Neuronal stem cell (in vitro differentiated cells): ENCODE data around the gene PTPRH.

Experiments
- DNase-seq: peaks from one replicate; pipeline ENCODE4 v3.0.0-alpha.2; 2013; ENCODE audit warnings: low spot score
- H2AFZ ChIP-seq: one replicate; pipeline ENCODE4 v1.6.1; 2013; ENCODE audit warnings: mild to moderate bottlenecking, low read length, inconsistent platforms
- H2AK5ac ChIP-seq: 2 replicates; pipeline ENCODE4 v1.6.1; 2013; ENCODE audit warnings: low read depth, mild to moderate bottlenecking, inconsistent platforms, low read length, moderate library complexity, mixed read lengths
- H2BK120ac ChIP-seq: 2 replicates; pipeline ENCODE4 v1.6.1; 2013; ENCODE audit warnings: low read depth, mild to moderate bottlenecking, inconsistent platforms, low read length, moderate library complexity, mixed read lengths
- H2BK12ac ChIP-seq: one replicate; pipeline ENCODE4 v1.6.1; 2013; ENCODE audit warnings: low read length, inconsistent platforms
- H2BK15ac ChIP-seq: 2 replicates; pipeline ENCODE4 v1.6.1; 2013; ENCODE audit warnings: mild to moderate bottlenecking, low read length, inconsistent platforms, mixed read lengths
- H2BK5ac ChIP-seq: one replicate; pipeline ENCODE4 v1.6.1; 2013; ENCODE audit warnings: inconsistent platforms, mild to moderate bottlenecking, low read length, moderate library complexity
- H3K14ac ChIP-seq: one replicate; pipeline ENCODE4 v1.6.1; 2013; ENCODE audit warnings: low read length, inconsistent platforms
- H3K18ac ChIP-seq: 2 replicates; pipeline ENCODE4 v1.6.1; 2013; ENCODE audit warnings: low read length, inconsistent platforms
- H3K23ac ChIP-seq: 2 replicates; pipeline ENCODE4 v1.6.1; 2013; ENCODE audit warnings: low read depth, mild to moderate bottlenecking, mixed read lengths, low read length, inconsistent platforms; ENCODE audit not compliant: poor library complexity
- H3K27ac ChIP-seq: replicated peaks from 3 replicates; pipeline ENCODE4 v1.5.1; 2013; ENCODE audit warnings: low read length, inconsistent platforms
- H3K27me3 ChIP-seq, 3 experiments: 2 replicates each; pipeline ENCODE4 v1.6.1; 2013; ENCODE audit warnings: low read length in 3 of 3, mild to moderate bottlenecking in 2 of 3, inconsistent platforms in 1 of 3, low read depth in 1 of 3, mixed read lengths in 1 of 3, moderate library complexity in 1 of 3; ENCODE audit not compliant: control insufficient read depth in 3 of 3, insufficient read depth in 3 of 3
- H3K36me3 ChIP-seq, 2 donors: replicated peaks in 1 of 2; 2 replicates each; pipeline ENCODE4 v1.6.1; 2013; ENCODE audit warnings: low read length in 2 of 2; ENCODE audit not compliant: control insufficient read depth in 2 of 2, insufficient read depth in 2 of 2
- H3K4ac ChIP-seq: 2 replicates; pipeline ENCODE4 v1.6.1; 2013; ENCODE audit warnings: inconsistent platforms, mild to moderate bottlenecking, low read length, moderate library complexity
- H3K4me1 ChIP-seq, 2 donors: 1 replicate in 1 of 2; 2 replicates in 1 of 2; pipeline ENCODE4 v1.6.1; 2013; ENCODE audit warnings: low read length in 2 of 2, low read depth in 1 of 2; ENCODE audit not compliant: control insufficient read depth in 2 of 2, insufficient read depth in 1 of 2
- H3K4me2 ChIP-seq: one replicate; pipeline ENCODE4 v1.6.1; 2013; ENCODE audit warnings: mild to moderate bottlenecking, low read length, inconsistent platforms; ENCODE audit not compliant: insufficient read depth, poor library complexity, severe bottlenecking
- H3K4me3 ChIP-seq, 2 donors: 2 replicates each; pipeline ENCODE4 v1.5.1; 2013; ENCODE audit warnings: low read length in 2 of 2, mild to moderate bottlenecking in 2 of 2, inconsistent platforms in 1 of 2, moderate library complexity in 1 of 2
- H3K79me1 ChIP-seq: one replicate; pipeline ENCODE4 v1.6.1; 2013; ENCODE audit warnings: low read depth, mild to moderate bottlenecking, inconsistent platforms, low read length, moderate library complexity
- H3K9ac ChIP-seq: one replicate; pipeline ENCODE4 v1.6.1; 2013; ENCODE audit warnings: mild to moderate bottlenecking, low read depth, low read length, inconsistent platforms; ENCODE audit not compliant: poor library complexity
- H3K9me3 ChIP-seq, 2 donors: replicated peaks in 1 of 2; 2 replicates each; pipeline versions ENCODE3 to v1.6.1; 2013; ENCODE audit warnings: low read length in 2 of 2, mild to moderate bottlenecking in 2 of 2, inconsistent platforms in 1 of 2, low read depth in 1 of 2, mixed read lengths in 1 of 2, moderate library complexity in 1 of 2; ENCODE audit not compliant: control insufficient read depth in 2 of 2, insufficient read depth in 1 of 2
- H4K8ac ChIP-seq: one replicate; pipeline ENCODE4 v1.6.1; 2013; ENCODE audit warnings: low read depth, mild to moderate bottlenecking, inconsistent platforms, low read length, moderate library complexity
- H4K91ac ChIP-seq: one replicate; pipeline ENCODE4 v1.6.1; 2013; ENCODE audit warnings: low read length, low read depth, mild to moderate bottlenecking, inconsistent platforms; ENCODE audit not compliant: poor library complexity
- WGBS, 2 donors: extraction: QIAGEN DNeasy Blood & Tissue Kit; methylation state at CpG; one replicate each; pipeline ENCODE4 v1.1.7; 2013; ENCODE audit warnings: missing lambda C conversion rate in 2 of 2, mixed read lengths in 1 of 2; ENCODE audit not compliant: insufficient read length in 2 of 2, insufficient replicate concordance in 1 of 2; ENCODE audit errors: extremely low coverage in 2 of 2; 5-methylcytosine and 5-hydroxymethylcytosine counted together

Gene PTPRH

GRCh38 chr19:55244004-55244680, 34.8 kb upstream of the PTPRH start:
- no peak overlapping the region for H2BK12ac ChIP-seq
- no peak overlapping the region for H3K27ac ChIP-seq
- no peak overlapping the region for H4K91ac ChIP-seq
- no peak overlapping the region for H4K8ac ChIP-seq
- H3K4me3 ChIP-seq = no peak overlapping the region
- DNase-seq = no peak
- H3K14ac ChIP-seq = no peak overlapping the region
- no peaks in the 10 kb centered on the region for H3K4me1 ChIP-seq
- H2AFZ ChIP-seq = no peak overlapping the region
- peaks cover 23% of the 10 kb centered on the region for H3K79me1 ChIP-seq
- no peak overlapping the region for H2BK120ac ChIP-seq
- no CpG with 5 or more reads among the region's 12 CpGs for whole genome bisulfite sequencing, 2 donors
- no peaks in the 10 kb centered on the region for H3K27me3 ChIP-seq
- H2AK5ac ChIP-seq = no peak overlapping the region
- peaks cover 0 to 2% of the 10 kb centered on the region in 2 donors for H3K9me3 ChIP-seq
- H3K4ac ChIP-seq = no peak overlapping the region
- H3K18ac ChIP-seq = no peak overlapping the region
- H3K4me2 ChIP-seq = no peak overlapping the region
- H3K23ac ChIP-seq = no peak overlapping the region
- H3K36me3 ChIP-seq = peaks cover 54 to 83% of the 10 kb centered on the region in 2 donors
- H3K9ac ChIP-seq = no peak overlapping the region
- H2BK15ac ChIP-seq = no peak overlapping the region
- H2BK5ac ChIP-seq = peak overlapping the region; percentile 24

- Histone ChIP-seq H3K79me1 (peaks cover 12% of the 10 kb centered on the region), H3K36me3 (peaks cover 61 to 92% of the 10 kb centered on the region in 2 donors), H2BK5ac (no peak overlapping the region), H3K4me3 (no peak overlapping the region), H2AK5ac (no peak overlapping the region), H2BK15ac (no peak overlapping the region), H4K91ac (no peak overlapping the region), H3K23ac (no peak overlapping the region), H3K27ac (no peak overlapping the region), H2AFZ (no peak overlapping the region), H2BK120ac (no peak overlapping the region), H3K4me2 (no peak overlapping the region), H3K18ac (no peak overlapping the region), H3K9me3 (peaks cover 0 to 1% of the 10 kb centered on the region in 2 donors), H3K27me3 (no peaks in the 10 kb centered on the region), H3K4me1 (no peaks in the 10 kb centered on the region), H3K4ac (no peak overlapping the region), H2BK12ac (no peak overlapping the region), H3K9ac (no peak overlapping the region), H4K8ac (no peak overlapping the region), H3K14ac (no peak overlapping the region)
- no CpG with 5 or more reads among the region's 7 CpGs for WGBS, 2 donors
- DNase-seq = no peak
Observed at GRCh38 chr19:55242517-55242916, 33.2 kb upstream of the PTPRH start.

- H3K36me3 ChIP-seq = peaks cover 66 to 94% of the 10 kb centered on the region in 2 donors
- WGBS, 2 donors = no CpG with 5 or more reads among the region's 16 CpGs
Observed at GRCh38 chr19:55241935-55242464, 32.7 kb upstream of the PTPRH start.

GRCh38 chr19:55241143-55241934, 32.0 kb upstream of the PTPRH start:
- H3K23ac ChIP-seq = peak overlapping the region; percentile 65
- no peaks in the 10 kb centered on the region for H3K4me1 ChIP-seq
- no peak for DNase-seq
- no peak overlapping the region for H2BK120ac ChIP-seq
- H2BK15ac ChIP-seq = no peak overlapping the region
- H3K27ac ChIP-seq = no peak overlapping the region
- no peaks in the 10 kb centered on the region for H3K27me3 ChIP-seq
- H3K14ac ChIP-seq = peak overlapping the region; percentile 31
- no peak overlapping the region for H2BK5ac ChIP-seq
- H3K4ac ChIP-seq = no peak overlapping the region
- H2BK12ac ChIP-seq = no peak overlapping the region
- no peak overlapping the region for H4K8ac ChIP-seq
- peaks cover 69 to 94% of the 10 kb centered on the region in 2 donors for H3K36me3 ChIP-seq
- no peak overlapping the region for H2AK5ac ChIP-seq
- no peak overlapping the region for H3K18ac ChIP-seq
- peaks cover 0 to 5% of the 10 kb centered on the region in 2 donors for H3K9me3 ChIP-seq
- no peak overlapping the region for H4K91ac ChIP-seq
- no peak overlapping the region for H2AFZ ChIP-seq
- no CpG with 5 or more reads among the region's 37 CpGs for WGBS, 2 donors
- no peak overlapping the region for H3K9ac ChIP-seq
- H3K79me1 ChIP-seq = peaks cover 11% of the 10 kb centered on the region
- H3K4me2 ChIP-seq = no peak overlapping the region
- no peak overlapping the region for H3K4me3 ChIP-seq

More at GRCh38 chr19:55241935-55242464, 32.7 kb upstream of the PTPRH start:
- H3K27ac ChIP-seq = no peak overlapping the region
- no peaks in the 10 kb centered on the region for H3K27me3 ChIP-seq
- no peak overlapping the region for H2BK15ac ChIP-seq
- no peak overlapping the region for H2AK5ac ChIP-seq
- H3K4me3 ChIP-seq = no peak overlapping the region
- no peak overlapping the region for H4K8ac ChIP-seq
- no peak overlapping the region for H2BK5ac ChIP-seq
- H3K4ac ChIP-seq = no peak overlapping the region
- H4K91ac ChIP-seq = no peak overlapping the region
- no peak for DNase-seq
- H3K4me2 ChIP-seq = no peak overlapping the region
- H3K18ac ChIP-seq = no peak overlapping the region
- no peak overlapping the region for H2AFZ ChIP-seq
- H2BK120ac ChIP-seq = no peak overlapping the region
- H3K79me1 ChIP-seq = peaks cover 11% of the 10 kb centered on the region
- no peak overlapping the region for H3K23ac ChIP-seq
- no peaks in the 10 kb centered on the region for H3K4me1 ChIP-seq
- no peak overlapping the region for H3K9ac ChIP-seq
- H3K14ac ChIP-seq = no peak overlapping the region
- peaks cover 0 to 2% of the 10 kb centered on the region in 2 donors for H3K9me3 ChIP-seq
- H2BK12ac ChIP-seq = no peak overlapping the region
